NOMO-1 treated with dmso at 0.1 percent for 144 hours (cell line): Measurements from ENCODE around the gene SNRNP48.

Source experiments
- DNase-seq: peaks from one replicate; lab custom pipeline; 2025; ENCODE audit not compliant: unreplicated experiment; lab: John Stamatoyannopoulos, UW

The SNRNP48 gene

GRCh38 chr6:7640016-7640415 is 50.0 kb downstream of the SNRNP48 start:
- no peak for DNase-seq

GRCh38 chr6:7640607-7641577 is 50.9 kb downstream of the SNRNP48 start:
- no peak for DNase-seq

- DNase-seq: no peak
Measured at GRCh38 chr6:7642791-7643190, 52.8 kb downstream of the SNRNP48 start.

- DNase-seq: no peak
Measured at GRCh38 chr6:7644417-7644816, 54.4 kb downstream of the SNRNP48 start.

- no peak for DNase-seq
Measured at GRCh38 chr6:7646394-7646793, 56.4 kb downstream of the SNRNP48 start.

GRCh38 chr6:7647504-7647903 is 57.5 kb downstream of the SNRNP48 start:
- no peak for DNase-seq

- peak; percentile 31 for DNase-seq
Measured at GRCh38 chr6:7649037-7649810, 59.2 kb downstream of the SNRNP48 start.

- no peak for DNase-seq
Measured at GRCh38 chr6:7650878-7651277, 60.9 kb downstream of the SNRNP48 start.

GRCh38 chr6:7652957-7653356 is 63.0 kb downstream of the SNRNP48 start:
- DNase-seq: no peak

- no peak for DNase-seq
Measured at GRCh38 chr6:7656355-7656754, 66.4 kb downstream of the SNRNP48 start.

GRCh38 chr6:7658543-7658942 is 68.5 kb downstream of the SNRNP48 start:
- no peak for DNase-seq

GRCh38 chr6:7661364-7661763 is 71.4 kb downstream of the SNRNP48 start:
- DNase-seq: no peak
